Psoas muscle (tissue), 8 donors: ENCODE data around the gene CHCHD6. TPM values are rescaled to one million over a fixed set of nuclear protein-coding genes. Genes with fewer than 3 reads are reported as not detected.

Experiments
- ATAC-seq, 4 donors: fragments of 200-7000 bp; cut with Tn5 transposase; one replicate each; pipeline ENCODE4 v1.9.1; 2020; ENCODE audit warnings: moderate library complexity in 3 of 4, mild to moderate bottlenecking in 2 of 4
- DNase-seq, 2 donors: peaks; one replicate each; pipeline ENCODE4 v3.0.0-alpha.2; 2020
- H3K27ac ChIP-seq: fragments of 200-600 bp; one replicate; pipeline ENCODE4 v1.8.0; 2022
- H3K27me3 ChIP-seq, 3 donors: fragments of 200-600 bp in 1 of 3; one replicate each; pipeline versions ENCODE4 v1.6.1 to v1.8.0; 2013 to 2022; ENCODE audit warnings: low read length in 2 of 3, mild to moderate bottlenecking in 2 of 3, moderate library complexity in 1 of 3; ENCODE audit not compliant: insufficient read depth in 3 of 3
- H3K36me3 ChIP-seq, 2 donors: fragments of 200-600 bp in 1 of 2; one replicate each; pipeline versions ENCODE4 v1.6.1 to v1.8.0; 2013 to 2022; ENCODE audit warnings: low read depth in 1 of 2, mild to moderate bottlenecking in 1 of 2, moderate library complexity in 1 of 2; ENCODE audit not compliant: insufficient read depth in 1 of 2
- H3K4me1 ChIP-seq: fragments of 200-600 bp; one replicate; pipeline ENCODE4 v1.8.0; 2022
- H3K4me3 ChIP-seq: fragments of 200-600 bp; one replicate; pipeline ENCODE4 v1.8.0; 2022; ENCODE audit warnings: mild to moderate bottlenecking
- H3K9me3 ChIP-seq: fragments of 200-600 bp; one replicate; pipeline ENCODE4 v1.8.0; 2022
- WGBS, 3 donors: extraction: QIAGEN DNeasy Blood & Tissue Kit; methylation state at CpG; one replicate each; pipeline versions ENCODE4 v1.1.6 to v1.1.7; 2013; 5-methylcytosine and 5-hydroxymethylcytosine counted together
- intact Hi-C, 2 donors: fragments of 100-400 bp; cut with DNase I; formaldehyde crosslinking; loops; one replicate each; pipeline versions ENCODE4 v1.11.0 to v1.14.2; 2022
- polyA plus RNA-seq, 3 donors: library from polyadenylated mRNA; stranded (reverse); fragments of 200-250 nt; gene quantifications; one replicate each; pipeline ENCODE4 v1.2.3, GENCODE V29; 2013
- total RNA-seq, 4 donors: library from RNA; stranded (reverse); fragmentation: NEBNext Ultra II Directional in 2 of 4; extraction: Animal tissue kit (Norgen Biotek cat#: 25700) in 2 of 4; gene quantifications; one replicate each; pipeline versions ENCODE4 v1.2.1 to v1.2.4, GENCODE V29; 2021 to 2023
- TF ChIP-seq, protein P1 (sequence below): fragments of 200-600 bp; IDR thresholded peaks from one replicate; pipeline ENCODE4 v1.8.0; 2022; ENCODE audit warnings: antibody characterized with exemption
- donor health status: healthy with polysubstance abuse.
- donor health status: DM: no; HTN: no; CAD: no; lungs with moderate emphysema.
- donor health status: Bipolar disorder and iron deficiency.
- donor health status: healthy.
- donor health status: DM: yes; HTN: yes; CAD: no.
- donor health status: DM: no; HTN: no; CAD: no.
- donor health status: DM: no; HTN: no; CAD: no.
- donor health status: DM: yes; HTN: yes; CAD: no.

Gene CHCHD6
- total and polyA plus RNA-seq, 7 donors, result 2.4 to 13.8 (median 3.5) TPM

DNA sequence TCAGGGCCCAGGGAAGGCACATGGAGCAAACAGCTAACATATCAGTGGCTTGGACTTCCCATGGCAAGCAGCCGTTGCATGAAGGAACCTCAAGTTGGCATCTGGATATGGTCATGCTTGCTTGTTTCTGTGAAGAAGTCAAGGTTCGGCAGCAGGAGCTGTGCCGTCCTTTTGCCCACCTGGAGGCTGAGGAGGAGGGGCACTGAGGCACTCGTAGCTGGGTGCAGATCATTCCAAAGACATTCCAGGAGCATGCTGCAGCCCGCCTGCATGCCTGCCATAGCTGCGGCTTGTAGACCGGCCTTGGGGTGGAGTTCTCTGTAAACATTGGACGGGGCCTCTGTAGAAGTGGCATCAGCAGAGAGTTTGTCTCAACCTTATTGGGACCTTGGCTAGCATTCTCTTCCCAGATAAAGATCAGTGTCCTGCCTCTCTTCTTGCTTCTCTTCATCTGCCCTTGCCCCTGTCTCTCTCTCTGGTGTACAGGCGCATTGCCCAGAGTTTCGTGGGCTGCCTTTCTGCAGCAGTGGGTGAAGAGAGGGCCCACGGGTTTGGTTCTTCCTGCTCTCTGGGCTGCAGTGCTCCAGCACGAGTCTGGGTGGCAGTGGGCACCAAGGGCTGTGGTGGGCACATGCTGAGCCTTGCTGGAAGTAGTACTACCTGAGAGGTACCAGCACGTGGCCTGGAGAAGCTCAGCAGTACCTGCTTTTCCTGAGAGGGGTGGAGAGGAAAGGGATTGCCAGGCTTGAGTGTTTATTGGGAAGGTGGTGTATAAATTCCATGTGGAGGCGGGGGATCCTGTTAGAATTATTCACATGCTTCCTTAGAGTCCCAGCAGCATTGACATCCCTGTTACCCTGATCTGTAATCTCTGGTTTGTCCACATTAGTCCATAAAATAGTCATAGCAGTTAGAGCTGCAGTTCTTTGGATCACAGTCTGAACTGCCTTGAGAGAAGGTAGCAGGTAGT is 49.4 kb downstream of the CHCHD6 start:
- Histone ChIP-seq H3K4me3 (no peak overlapping the region), H3K9me3 (no peaks in the 10 kb centered on the region), H3K4me1 (peaks cover 5% of the 10 kb centered on the region), H3K27ac (no peak overlapping the region), H3K36me3 (no peaks in the 10 kb centered on the region), H3K27me3 (no peaks in the 10 kb centered on the region)
- WGBS, 3 donors, result 92 to 94% (median 94%) methylated on average over 14 of the region's 14 CpGs
- intact Hi-C loops, result loop anchor here (1.0 to 10.0 kb wide), 6 partner anchors 139 to 794 kb away; partner anchors contain the start of gene PLXNA1 (in 1 of the 2)
- DNase-seq (no peak), ATAC-seq (no peak)
- TF ChIP-seq, protein P1, sequence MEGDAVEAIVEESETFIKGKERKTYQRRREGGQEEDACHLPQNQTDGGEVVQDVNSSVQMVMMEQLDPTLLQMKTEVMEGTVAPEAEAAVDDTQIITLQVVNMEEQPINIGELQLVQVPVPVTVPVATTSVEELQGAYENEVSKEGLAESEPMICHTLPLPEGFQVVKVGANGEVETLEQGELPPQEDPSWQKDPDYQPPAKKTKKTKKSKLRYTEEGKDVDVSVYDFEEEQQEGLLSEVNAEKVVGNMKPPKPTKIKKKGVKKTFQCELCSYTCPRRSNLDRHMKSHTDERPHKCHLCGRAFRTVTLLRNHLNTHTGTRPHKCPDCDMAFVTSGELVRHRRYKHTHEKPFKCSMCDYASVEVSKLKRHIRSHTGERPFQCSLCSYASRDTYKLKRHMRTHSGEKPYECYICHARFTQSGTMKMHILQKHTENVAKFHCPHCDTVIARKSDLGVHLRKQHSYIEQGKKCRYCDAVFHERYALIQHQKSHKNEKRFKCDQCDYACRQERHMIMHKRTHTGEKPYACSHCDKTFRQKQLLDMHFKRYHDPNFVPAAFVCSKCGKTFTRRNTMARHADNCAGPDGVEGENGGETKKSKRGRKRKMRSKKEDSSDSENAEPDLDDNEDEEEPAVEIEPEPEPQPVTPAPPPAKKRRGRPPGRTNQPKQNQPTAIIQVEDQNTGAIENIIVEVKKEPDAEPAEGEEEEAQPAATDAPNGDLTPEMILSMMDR, result no peak

DNA sequence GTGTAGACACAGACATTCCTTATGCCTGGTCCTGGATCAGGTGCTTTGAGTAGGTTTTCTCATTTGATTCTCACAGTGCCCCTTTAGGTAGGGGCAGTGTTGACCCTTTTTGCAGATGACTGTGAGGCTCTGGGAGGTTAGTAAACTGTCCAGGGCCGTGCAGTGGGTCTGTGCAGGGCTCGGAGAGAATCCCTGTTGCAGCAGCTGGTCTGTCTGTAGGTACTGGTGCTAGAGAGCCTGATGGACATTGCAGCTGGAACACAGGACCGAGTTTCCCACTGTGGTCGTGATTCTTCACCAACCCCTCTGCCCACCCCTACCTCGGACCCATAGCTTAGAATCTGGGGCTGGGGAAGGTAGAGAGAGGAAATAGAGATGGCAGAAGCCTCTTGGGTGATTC is 51.8 kb downstream of the CHCHD6 start:
- WGBS, 3 donors, result 87 to 93% (median 90%) methylated on average over 5 of the region's 5 CpGs
- H3K9me3 ChIP-seq, result no peaks in the 10 kb centered on the region
- H3K27me3 ChIP-seq, result no peaks in the 10 kb centered on the region
- peaks cover 5% of the 10 kb centered on the region for H3K4me1 ChIP-seq
- no peak overlapping the region for H3K27ac ChIP-seq
- TF ChIP-seq, protein P1, result no peak
- DNase-seq (no peak), ATAC-seq (no peak)
- H3K4me3 ChIP-seq, result no peak overlapping the region
- H3K36me3 ChIP-seq, result no peaks in the 10 kb centered on the region
- intact Hi-C loops, result loop anchor here in 1 of 2 donors (10.0 kb wide), 1 partner anchor 699 kb away; no protein-coding TSS in a partner anchor

DNA sequence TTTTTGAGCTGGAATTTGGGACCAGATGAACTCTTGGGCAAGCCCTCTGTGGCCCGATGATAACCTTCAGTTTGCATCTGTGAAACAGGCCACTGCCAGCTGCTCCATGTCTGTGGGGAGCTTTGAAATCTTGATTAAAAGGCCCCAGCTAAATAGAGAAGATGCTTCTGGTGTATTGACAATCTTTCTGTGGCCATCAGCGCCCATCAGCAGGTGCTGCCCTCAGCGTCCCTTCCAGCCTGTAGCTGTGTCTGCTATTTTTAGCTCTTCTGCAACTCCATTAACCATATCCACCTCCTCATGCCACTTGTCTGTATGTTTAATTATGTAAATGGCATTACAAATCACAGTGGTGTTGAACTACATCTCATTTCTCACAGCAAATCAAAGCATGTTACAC is 54.0 kb downstream of the CHCHD6 start:
- intact Hi-C loops, result loop anchor here in 1 of 2 donors (10.0 kb wide), 1 partner anchor 697 kb away; no protein-coding TSS in a partner anchor
- 38 to 56% (median 47%) methylated on average over 3 of the region's 3 CpGs for WGBS, 3 donors
- H3K4me3 ChIP-seq, result no peak overlapping the region

DNA sequence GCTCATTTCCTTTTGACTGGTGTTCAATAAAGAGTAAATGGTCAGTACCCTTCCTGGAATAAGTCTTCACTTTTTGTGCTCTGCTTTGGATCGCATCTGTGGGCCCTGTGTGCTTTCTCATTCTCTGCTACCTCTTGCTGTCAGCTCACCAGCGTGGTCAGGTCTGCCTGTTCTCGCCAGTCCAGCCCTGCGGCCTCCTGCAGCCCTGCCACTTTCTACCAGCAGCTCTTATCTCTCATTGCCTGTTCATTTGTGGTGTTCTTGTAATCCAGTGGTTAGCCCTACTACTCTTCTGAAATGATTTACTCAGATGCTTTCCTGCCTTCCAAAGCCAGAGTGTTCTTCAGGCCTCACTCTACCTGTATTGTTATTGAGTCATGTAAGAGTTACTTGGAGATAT is 54.8 kb downstream of the CHCHD6 start:
- Histone ChIP-seq H3K9me3 (no peaks in the 10 kb centered on the region), H3K27me3 (no peaks in the 10 kb centered on the region), H3K4me1 (no peaks in the 10 kb centered on the region), H3K4me3 (no peak overlapping the region), H3K27ac (no peak overlapping the region), H3K36me3 (no peaks in the 10 kb centered on the region)
- TF ChIP-seq, protein P1, result no peak
- intact Hi-C loops, result loop anchor here in 1 of 2 donors (10.0 kb wide), 1 partner anchor 696 kb away; no protein-coding TSS in a partner anchor
- 97 to 99% (median 99%) methylated on average over 4 of the region's 4 CpGs for WGBS, 3 donors
- DNase-seq, result no peak
- ATAC-seq, result no peak

More for the DNA sequence above, 54.0 kb downstream of the CHCHD6 start:
- DNase-seq (no peak), ATAC-seq (peak in 2 of 4 donors; percentile 53 to 64)
- H3K27me3 ChIP-seq, result no peaks in the 10 kb centered on the region
- TF ChIP-seq, protein P1, result no peak
- H3K27ac ChIP-seq, result no peak overlapping the region
- H3K4me1 ChIP-seq, result no peaks in the 10 kb centered on the region
- H3K36me3 ChIP-seq, result no peaks in the 10 kb centered on the region
- no peaks in the 10 kb centered on the region for H3K9me3 ChIP-seq
